HepG2 (cell line): ENCODE measurements around the gene ABHD4. TPM values are rescaled to one million over a fixed set of nuclear protein-coding genes. Genes with fewer than 3 reads are reported as not detected.

Experiments used
- ATF7 ChIP-seq, 2 experiments: fragments of 450-650 bp in 1 of 2; sonication (generic) in 1 of 2; formaldehyde crosslinking in 1 of 2; IDR thresholded peaks; 2 replicates each; pipeline versions ENCODE4 v1.4.0 to v1.6.1; 2016 to 2020; ENCODE audit warnings: antibody characterized with exemption in 1 of 2, mild to moderate bottlenecking in 1 of 2, missing genetic modification reagents in 1 of 2
- CBFB ChIP-seq: sonication (generic); formaldehyde crosslinking; IDR thresholded peaks from 2 replicates; pipeline ENCODE4 v1.4.0; 2020; ENCODE audit warnings: missing genetic modification reagents
- ETV6 ChIP-seq: sonication (generic); formaldehyde crosslinking; conservative IDR thresholded peaks from 2 replicates; pipeline ENCODE4 v1.4.0; 2020; ENCODE audit warnings: missing genetic modification reagents
- FIP1L1 ChIP-seq: fragments of 200-400 bp; formaldehyde crosslinking; IDR thresholded peaks from 2 replicates; pipeline ENCODE4 v1.6.1; 2018; ENCODE audit warnings: low read depth, mild to moderate bottlenecking, low read length, moderate library complexity, borderline replicate concordance; ENCODE audit not compliant: insufficient read depth
- LRRFIP1 ChIP-seq: sonication (generic); formaldehyde crosslinking; conservative IDR thresholded peaks from 2 replicates; pipeline ENCODE4 v1.4.0; 2020; ENCODE audit warnings: missing genetic modification reagents
- MBNL3 ChIP-seq: fragments of 250-450 bp; sonication (Bioruptor Pico); conservative IDR thresholded peaks from 2 replicates; pipeline ENCODE4 v1.8.0; 2022; ENCODE audit warnings: mild to moderate bottlenecking, inconsistent platforms
- MEF2D ChIP-seq: sonication (generic); formaldehyde crosslinking; IDR thresholded peaks from 2 replicates; pipeline ENCODE4 v1.5.1; 2020; ENCODE audit warnings: mild to moderate bottlenecking, missing genetic modification reagents
- POLR2A ChIP-seq, 2 experiments: IDR thresholded peaks; 2 replicates each; pipeline ENCODE4 v1.6.1; 2011; ENCODE audit warnings: low read depth in 2 of 2, low read length in 2 of 2, mild to moderate bottlenecking in 1 of 2, moderate library complexity in 1 of 2; ENCODE audit not compliant: insufficient read depth in 1 of 2
- PRDM15 ChIP-seq: sonication (generic); formaldehyde crosslinking; IDR thresholded peaks from 2 replicates; pipeline ENCODE4 v1.4.0; 2020; ENCODE audit warnings: missing genetic modification reagents
- RBAK ChIP-seq: sonication (generic); formaldehyde crosslinking; IDR thresholded peaks from 2 replicates; pipeline ENCODE4 v1.5.1; 2020; ENCODE audit warnings: mild to moderate bottlenecking, missing genetic modification reagents
- REL ChIP-seq: sonication (generic); formaldehyde crosslinking; conservative IDR thresholded peaks from 2 replicates; pipeline ENCODE4 v1.8.0; 2022; ENCODE audit warnings: mild to moderate bottlenecking, missing genetic modification reagents, moderate library complexity
- RXRA ChIP-seq: sonication (generic); formaldehyde crosslinking; IDR thresholded peaks from 2 replicates; pipeline ENCODE4 v1.5.1; 2020; ENCODE audit warnings: missing genetic modification reagents
- SRSF9 ChIP-seq: fragments of 200-400 bp; formaldehyde crosslinking; IDR thresholded peaks from 2 replicates; pipeline ENCODE4 v1.6.1; 2018; ENCODE audit warnings: borderline replicate concordance, mild to moderate bottlenecking, low read depth, low read length; ENCODE audit not compliant: insufficient read depth, poor library complexity, severe bottlenecking
- TAF1 ChIP-seq: sonication (generic); formaldehyde crosslinking; IDR thresholded peaks from 2 replicates; pipeline ENCODE4 v1.4.0; 2020; ENCODE audit warnings: missing genetic modification reagents
- ZFP1 ChIP-seq: IDR thresholded peaks from 2 replicates; pipeline ENCODE4 v1.6.1; 2016
- ZNF281 ChIP-seq: sonication (generic); formaldehyde crosslinking; IDR thresholded peaks from 2 replicates; pipeline ENCODE4 v1.4.0; 2020; ENCODE audit warnings: missing genetic modification reagents, borderline replicate concordance
- ZNF34 ChIP-seq: sonication (generic); formaldehyde crosslinking; IDR thresholded peaks from 2 replicates; pipeline ENCODE4 v1.4.0; 2020; ENCODE audit warnings: mild to moderate bottlenecking, missing genetic modification reagents, borderline replicate concordance
- ZNF441 ChIP-seq: sonication (generic); formaldehyde crosslinking; IDR thresholded peaks from 2 replicates; pipeline ENCODE4 v1.7.0; 2021; ENCODE audit warnings: missing genetic modification reagents, borderline replicate concordance
- ZNF468 ChIP-seq: sonication (generic); formaldehyde crosslinking; IDR thresholded peaks from 2 replicates; pipeline ENCODE4 v1.8.0; 2022; ENCODE audit warnings: mild to moderate bottlenecking, moderate library complexity, missing genetic modification reagents
- ZNF567 ChIP-seq: sonication (generic); formaldehyde crosslinking; IDR thresholded peaks from 2 replicates; pipeline ENCODE4 v1.8.1; 2023; ENCODE audit warnings: mild to moderate bottlenecking, missing genetic modification reagents, borderline replicate concordance
- polyA plus RNA-seq, 8 experiments: library from polyadenylated mRNA; depleted of rRNA in 3 of 8; stranded (reverse) in 7 of 8; unstranded in 1 of 8; fragments of >200 nt; fragmentation: Illumina TruSeq in 4 of 8; extraction: Trizol in 4 of 8; gene quantifications; 2 replicates each; pipeline versions ENCODE4 v1.2.1 to v1.2.3, GENCODE V29; 2011 to 2016; ENCODE audit warnings: low read depth in 4 of 8, missing spikeins in 1 of 8, mixed read lengths in 1 of 8; ENCODE audit not compliant: insufficient read depth in 1 of 8
- total RNA-seq, 5 experiments: library from RNA; depleted of rRNA; stranded (reverse); fragments of >200 nt; fragmentation: Illumina TruSeq; extraction: Trizol; gene quantifications; 2 replicates each; pipeline ENCODE4 v1.2.3, GENCODE V29; 2016; ENCODE audit warnings: low read depth in 1 of 5

ABHD4 gene
- total and polyA plus RNA-seq, 2 of the 13 experiments (the other 11 are each of a cell fraction or from before 2014, with no cell fraction given), result 16.1 to 47.5 TPM

GRCh38 chr14:22589096-22589839 lies 8.8 kb upstream of the ABHD4 start, which contains the start of gene DAD1 (continued):
- TF ChIP-seq LRRFIP1 (peak; percentile 70; the same call in 1 of the 2 replicates), ZNF441 (CRISPR knock-in tag) (peak; percentile 92), ZFP1 (CRISPR knock-in tag) (peak; percentile 23; the same call in 1 of the 2 replicates), FIP1L1 (no peak), RBAK (CRISPR knock-in tag) (no peak), SRSF9 (no peak), ZNF567 (0 out of 2 replicates have a peak, but pooled peaks have one; percentile 34), ETV6 (CRISPR knock-in tag) (peak; percentile 30; the same call in 1 of the 2 replicates), CBFB (peak; percentile 79; the same call in 1 of the 2 replicates), ZNF281 (CRISPR knock-in tag) (peak; percentile 60), MEF2D (CRISPR knock-in tag) (peak; percentile 87), PRDM15 (CRISPR knock-in tag) (no peak), POLR2A (IDR thresholded peaks at IDR 0.05; ENCODE audit: insufficient read depth in 1 of 2, low read depth in 2 of 2, low read length in 2 of 2) (peak in 1 of 2 experiments; percentile 97; a peak in 2 of 4 replicates), MBNL3 (no peak), ATF7 (IDR thresholded peaks at IDR 0.05) (no peak), ATF7 (CRISPR knock-in tag; IDR thresholded peaks at IDR 0.05) (peak; percentile 78), RXRA (CRISPR knock-in tag) (peak; percentile 45), ZNF34 (CRISPR knock-in tag) (peak; percentile 92), REL (CRISPR knock-in tag) (no peak; the same call in 1 of the 2 replicates), ZNF468 (CRISPR knock-in tag) (no peak), TAF1 (peak; percentile 95)
